Measurements from ENCODE around the gene TMEM135.
"Not testable (repeated sequence)": the region's sequence is repeated elsewhere in the genome, so short reads cannot be mapped to it uniquely, and the experiment has no call there.

TMEM135 gene

GRCh38 chr11:87280143-87280542 is 242.4 kb downstream of the TMEM135 start:
- no peak for DNase-seq (ENCODE audit: low read depth)
- TF ChIP-seq, protein P1, sequence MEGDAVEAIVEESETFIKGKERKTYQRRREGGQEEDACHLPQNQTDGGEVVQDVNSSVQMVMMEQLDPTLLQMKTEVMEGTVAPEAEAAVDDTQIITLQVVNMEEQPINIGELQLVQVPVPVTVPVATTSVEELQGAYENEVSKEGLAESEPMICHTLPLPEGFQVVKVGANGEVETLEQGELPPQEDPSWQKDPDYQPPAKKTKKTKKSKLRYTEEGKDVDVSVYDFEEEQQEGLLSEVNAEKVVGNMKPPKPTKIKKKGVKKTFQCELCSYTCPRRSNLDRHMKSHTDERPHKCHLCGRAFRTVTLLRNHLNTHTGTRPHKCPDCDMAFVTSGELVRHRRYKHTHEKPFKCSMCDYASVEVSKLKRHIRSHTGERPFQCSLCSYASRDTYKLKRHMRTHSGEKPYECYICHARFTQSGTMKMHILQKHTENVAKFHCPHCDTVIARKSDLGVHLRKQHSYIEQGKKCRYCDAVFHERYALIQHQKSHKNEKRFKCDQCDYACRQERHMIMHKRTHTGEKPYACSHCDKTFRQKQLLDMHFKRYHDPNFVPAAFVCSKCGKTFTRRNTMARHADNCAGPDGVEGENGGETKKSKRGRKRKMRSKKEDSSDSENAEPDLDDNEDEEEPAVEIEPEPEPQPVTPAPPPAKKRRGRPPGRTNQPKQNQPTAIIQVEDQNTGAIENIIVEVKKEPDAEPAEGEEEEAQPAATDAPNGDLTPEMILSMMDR (conservative IDR thresholded peaks at IDR 0.05; ENCODE audit: low read depth, low read length): no peak
- H3K4me3 ChIP-seq (ENCODE audit: low read depth, low read length): no peak overlapping the region

GRCh38 chr11:87281496-87281895 is 243.8 kb downstream of the TMEM135 start:
- TF ChIP-seq, protein P1 (conservative IDR thresholded peaks at IDR 0.05; ENCODE audit: low read depth, low read length): peak; percentile 36
- H3K4me3 ChIP-seq (ENCODE audit: low read depth, low read length): no peak overlapping the region
- DNase-seq (ENCODE audit: low read depth): peak; percentile 92

DNA sequence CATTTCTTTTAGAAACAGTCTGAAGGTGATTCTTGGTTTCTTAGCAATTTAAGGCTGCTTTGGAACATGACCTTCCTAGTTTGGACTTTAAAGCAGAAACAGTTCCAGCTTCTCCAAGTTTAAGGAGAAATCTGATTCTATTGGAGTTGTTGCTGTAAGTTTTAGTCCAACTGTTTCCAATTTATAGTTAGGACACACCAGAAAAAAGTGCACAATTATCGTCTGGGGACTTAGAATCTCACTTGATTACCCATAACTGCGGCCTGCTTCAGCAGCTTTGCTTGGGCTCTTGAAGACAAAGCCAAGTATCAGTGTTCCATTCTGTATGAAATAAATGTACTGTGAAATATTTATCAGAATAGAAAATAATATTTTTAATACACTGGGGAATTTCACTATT is 246.6 kb downstream of the TMEM135 start:
- DNase-seq (ENCODE audit: low read depth): no peak
- TF ChIP-seq, protein P1 (conservative IDR thresholded peaks at IDR 0.05; ENCODE audit: low read depth, low read length): no peak
- no peak overlapping the region for H3K4me3 ChIP-seq (ENCODE audit: low read depth, low read length)

GRCh38 chr11:87285674-87286073 is 247.9 kb downstream of the TMEM135 start:
- not testable (repeated sequence) for DNase-seq (ENCODE audit: low read depth); H3K4me3 ChIP-seq (ENCODE audit: low read depth, low read length)

GRCh38 chr11:87286338-87286737 is 248.6 kb downstream of the TMEM135 start:
- H3K4me3 ChIP-seq (ENCODE audit: low read depth, low read length): no peak overlapping the region
- DNase-seq (ENCODE audit: low read depth): no peak
- TF ChIP-seq, protein P1 (conservative IDR thresholded peaks at IDR 0.05; ENCODE audit: low read depth, low read length): no peak

- TF ChIP-seq, protein P1 (conservative IDR thresholded peaks at IDR 0.05; ENCODE audit: low read depth, low read length): peak; percentile 63
- DNase-seq (ENCODE audit: low read depth): peak; percentile 81
- no peak overlapping the region for H3K4me3 ChIP-seq (ENCODE audit: low read depth, low read length)
These were observed 252.7 kb downstream of the TMEM135 start for GRCh38 chr11:87290304-87290922.

DNA sequence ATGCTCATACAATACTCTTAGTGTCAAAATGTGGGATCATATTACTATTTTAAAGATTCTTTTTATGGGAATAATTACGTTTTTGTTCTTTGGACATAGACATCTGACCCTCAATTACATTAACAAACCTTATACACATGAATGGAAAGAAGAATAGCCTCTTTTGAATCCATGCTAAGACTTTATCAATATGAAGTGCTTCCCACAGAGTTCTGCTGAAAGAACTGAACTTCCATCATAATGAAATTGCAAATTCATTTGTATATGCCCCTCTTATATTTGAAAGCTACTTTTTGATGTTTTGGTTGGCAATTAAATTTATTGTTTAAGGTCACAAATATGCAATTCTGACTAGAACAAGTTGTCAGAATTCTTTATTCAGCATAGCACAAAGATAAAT is 254.9 kb downstream of the TMEM135 start:
- no peak overlapping the region for H3K4me3 ChIP-seq (ENCODE audit: low read depth, low read length)
- TF ChIP-seq, protein P1 (conservative IDR thresholded peaks at IDR 0.05; ENCODE audit: low read depth, low read length): no peak
- no peak for DNase-seq (ENCODE audit: low read depth)

All from choroid plexus epithelial cell (primary cell).